ENCODE measurements around the gene FARS2.

Gene FARS2

GRCh38 chr6:5475779-5476178, 214.5 kb downstream of the FARS2 start:
- no peak for DNase-seq (ENCODE audit: low spot score)
- Histone ChIP-seq H3K27ac (no peak overlapping the region), H3K4me3 (no peak overlapping the region)
- TF ChIP-seq, protein P1, sequence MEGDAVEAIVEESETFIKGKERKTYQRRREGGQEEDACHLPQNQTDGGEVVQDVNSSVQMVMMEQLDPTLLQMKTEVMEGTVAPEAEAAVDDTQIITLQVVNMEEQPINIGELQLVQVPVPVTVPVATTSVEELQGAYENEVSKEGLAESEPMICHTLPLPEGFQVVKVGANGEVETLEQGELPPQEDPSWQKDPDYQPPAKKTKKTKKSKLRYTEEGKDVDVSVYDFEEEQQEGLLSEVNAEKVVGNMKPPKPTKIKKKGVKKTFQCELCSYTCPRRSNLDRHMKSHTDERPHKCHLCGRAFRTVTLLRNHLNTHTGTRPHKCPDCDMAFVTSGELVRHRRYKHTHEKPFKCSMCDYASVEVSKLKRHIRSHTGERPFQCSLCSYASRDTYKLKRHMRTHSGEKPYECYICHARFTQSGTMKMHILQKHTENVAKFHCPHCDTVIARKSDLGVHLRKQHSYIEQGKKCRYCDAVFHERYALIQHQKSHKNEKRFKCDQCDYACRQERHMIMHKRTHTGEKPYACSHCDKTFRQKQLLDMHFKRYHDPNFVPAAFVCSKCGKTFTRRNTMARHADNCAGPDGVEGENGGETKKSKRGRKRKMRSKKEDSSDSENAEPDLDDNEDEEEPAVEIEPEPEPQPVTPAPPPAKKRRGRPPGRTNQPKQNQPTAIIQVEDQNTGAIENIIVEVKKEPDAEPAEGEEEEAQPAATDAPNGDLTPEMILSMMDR (IDR thresholded peaks at IDR 0.05) = no peak

DNA sequence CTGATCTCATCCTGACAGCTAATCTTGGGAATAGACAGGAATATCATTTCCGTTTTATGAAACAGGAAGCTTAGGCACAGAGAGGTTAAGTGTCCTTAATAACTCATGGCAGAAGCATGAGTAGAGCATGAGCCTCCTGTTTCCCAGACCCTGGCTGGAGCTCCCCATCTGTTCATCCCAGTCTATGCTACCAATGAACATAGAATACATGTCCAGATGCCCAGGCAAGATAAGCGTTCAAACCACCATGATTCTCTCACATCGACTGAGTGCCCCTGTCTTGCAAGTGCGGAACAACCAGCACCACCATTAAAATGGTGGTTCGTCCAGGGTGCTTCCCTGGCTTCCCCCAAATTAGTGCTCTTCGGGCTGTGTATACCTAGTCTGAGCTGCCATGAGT, 217.1 kb downstream of the FARS2 start:
- TF ChIP-seq, protein P1 (IDR thresholded peaks at IDR 0.05) = no peak
- DNase-seq (ENCODE audit: low spot score) = no peak
- Histone ChIP-seq H3K27ac (no peak overlapping the region), H3K4me3 (no peak overlapping the region)

- TF ChIP-seq, protein P1 (IDR thresholded peaks at IDR 0.05) = no peak
- DNase-seq (ENCODE audit: low spot score) = no peak
- Histone ChIP-seq H3K4me3 (no peak overlapping the region), H3K27ac (no peak overlapping the region)
Observed at GRCh38 chr6:5481033-5481432, 219.7 kb downstream of the FARS2 start.

DNA sequence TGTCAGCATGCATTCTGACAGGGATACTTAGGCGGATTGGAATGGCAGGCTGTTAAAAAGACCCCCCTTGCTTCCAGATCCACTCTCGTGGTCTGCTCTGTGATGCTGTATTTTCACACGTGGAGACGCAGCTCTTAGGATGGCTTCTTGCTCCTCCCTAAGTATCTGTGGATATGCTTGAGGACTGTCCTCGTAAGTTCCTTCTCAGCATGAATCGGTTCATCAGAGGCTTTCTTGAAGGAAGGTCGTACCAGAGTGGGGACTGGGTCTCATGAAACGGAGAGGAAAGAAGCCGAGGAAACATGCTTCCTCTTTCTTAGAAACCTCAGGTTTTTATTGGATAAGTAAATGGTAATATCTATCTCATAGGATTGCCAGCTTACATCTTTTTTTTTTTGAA, 220.4 kb downstream of the FARS2 start:
- Histone ChIP-seq H3K4me3 (no peak overlapping the region), H3K27ac (no peak overlapping the region)
- no peak for DNase-seq (ENCODE audit: low spot score)
- TF ChIP-seq, protein P1 (IDR thresholded peaks at IDR 0.05) = no peak

- Histone ChIP-seq H3K27ac (no peak overlapping the region), H3K4me3 (no peak overlapping the region)
- TF ChIP-seq, protein P1 (IDR thresholded peaks at IDR 0.05) = no peak
- DNase-seq (ENCODE audit: low spot score) = no peak
Observed at GRCh38 chr6:5482619-5483018, 221.3 kb downstream of the FARS2 start.

- TF ChIP-seq, protein P1 (IDR thresholded peaks at IDR 0.05) = no peak
Observed at GRCh38 chr6:5484692-5485091, 223.4 kb downstream of the FARS2 start.

DNA sequence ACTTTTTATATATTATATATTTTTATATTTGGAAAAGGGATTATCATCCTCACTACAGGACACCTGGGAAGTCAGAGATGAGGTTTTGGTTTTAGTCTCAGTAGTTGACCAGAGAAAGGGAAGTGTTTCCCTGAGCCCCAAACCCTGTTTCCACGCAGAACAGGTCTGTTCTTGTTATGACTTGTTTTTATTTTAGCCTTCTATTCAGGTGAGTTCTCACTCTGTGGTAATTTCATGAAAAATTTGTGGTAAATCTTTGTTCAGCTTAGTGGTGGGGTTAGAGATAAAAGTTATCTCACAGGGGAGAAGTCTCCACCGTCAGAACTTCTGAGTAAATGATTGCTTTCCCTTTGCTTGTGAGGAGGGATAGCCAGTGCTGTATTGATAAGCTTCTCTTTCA, 224.9 kb downstream of the FARS2 start:
- Histone ChIP-seq H3K27ac (no peak overlapping the region), H3K4me3 (no peak overlapping the region)
- TF ChIP-seq, protein P1 (IDR thresholded peaks at IDR 0.05) = no peak
- DNase-seq (ENCODE audit: low spot score) = no peak

More at GRCh38 chr6:5484692-5485091, 223.4 kb downstream of the FARS2 start:
- no peak overlapping the region for H3K27ac ChIP-seq
- no peak overlapping the region for H3K4me3 ChIP-seq
- DNase-seq (ENCODE audit: low spot score) = no peak

Data from coronary artery (tissue), 2 donors.